CD14-positive monocyte (primary cell): ENCODE results near the gene CHML. TPM values are rescaled to one million over a fixed set of nuclear protein-coding genes. Genes with fewer than 3 reads are reported as not detected.

ENCODE experiments used
- DNase-seq, 3 donors: peaks; one replicate each; pipeline ENCODE4 v3.0.0-alpha.2; 2011 to 2022
- H2AFZ ChIP-seq: 2 replicates; pipeline ENCODE4 v1.6.0; 2012; ENCODE audit warnings: mild to moderate bottlenecking, low read depth, low read length, inconsistent platforms; ENCODE audit not compliant: insufficient read depth, poor library complexity, severe bottlenecking
- H3K27ac ChIP-seq, 2 donors: 1 replicate in 1 of 2; 2 replicates in 1 of 2; pipeline ENCODE4 v1.5.1; 2012 to 2013; ENCODE audit warnings: low read length in 2 of 2, control low read depth in 1 of 2, inconsistent platforms in 1 of 2, low read depth in 1 of 2, mild to moderate bottlenecking in 1 of 2
- H3K27me3 ChIP-seq, 2 donors: one replicate each; pipeline versions ENCODE4 v1.6.0 to v1.6.1; 2011 to 2013; ENCODE audit warnings: low read length in 2 of 2; ENCODE audit not compliant: control insufficient read depth in 2 of 2, insufficient read depth in 2 of 2
- H3K36me3 ChIP-seq, 2 donors: replicated peaks in 1 of 2; 1 replicate in 1 of 2; 2 replicates in 1 of 2; pipeline versions ENCODE4 v1.5.1 to v1.6.1; 2012 to 2013; ENCODE audit warnings: low read length in 2 of 2, control low read depth in 1 of 2, inconsistent platforms in 1 of 2, mild to moderate bottlenecking in 1 of 2; ENCODE audit not compliant: insufficient read depth in 2 of 2, control insufficient read depth in 1 of 2
- H3K4me1 ChIP-seq, 2 donors: 1 replicate in 1 of 2; 2 replicates in 1 of 2; pipeline versions ENCODE4 v1.5.1 to v1.6.1; 2012 to 2013; ENCODE audit warnings: low read length in 2 of 2, control low read depth in 1 of 2, inconsistent platforms in 1 of 2, mild to moderate bottlenecking in 1 of 2, moderate library complexity in 1 of 2; ENCODE audit not compliant: insufficient read depth in 2 of 2, control insufficient read depth in 1 of 2
- H3K4me2 ChIP-seq: replicated peaks from 2 replicates; pipeline ENCODE3; 2012; ENCODE audit warnings: low read length, moderate library complexity, mild to moderate bottlenecking; ENCODE audit not compliant: poor library complexity, severe bottlenecking; ENCODE audit errors: extremely low read depth
- H3K4me3 ChIP-seq, 3 experiments: fragments of 200-600 bp in 1 of 3; sonication (generic) in 1 of 3; replicated peaks in 1 of 3; 1 replicate in 2 of 3; 2 replicates in 1 of 3; pipeline ENCODE4 v1.5.1; 2011 to 2013; ENCODE audit warnings: low read length in 3 of 3, mild to moderate bottlenecking in 3 of 3, control low read depth in 2 of 3, low read depth in 2 of 3, inconsistent platforms in 1 of 3, moderate library complexity in 1 of 3
- H3K79me2 ChIP-seq: 2 replicates; pipeline ENCODE4 v1.6.0; 2012; ENCODE audit warnings: mild to moderate bottlenecking, control low read depth, inconsistent platforms, low read length, moderate library complexity; ENCODE audit not compliant: insufficient read depth
- H3K9ac ChIP-seq: 2 replicates; pipeline ENCODE4 v1.6.0; 2017; ENCODE audit warnings: low read length, mild to moderate bottlenecking; ENCODE audit not compliant: insufficient read depth, poor library complexity, severe bottlenecking
- H3K9me3 ChIP-seq, 2 donors: replicated peaks in 1 of 2; 1 replicate in 1 of 2; 2 replicates in 1 of 2; pipeline versions ENCODE4 v1.5.1 to v1.6.1; 2012 to 2013; ENCODE audit warnings: low read length in 2 of 2, control low read depth in 1 of 2; ENCODE audit not compliant: control insufficient read depth in 1 of 2, insufficient read depth in 1 of 2
- H4K20me1 ChIP-seq: 2 replicates; pipeline ENCODE4 v1.6.0; 2012; ENCODE audit warnings: mild to moderate bottlenecking, low read length, control low read depth, moderate library complexity; ENCODE audit not compliant: insufficient read depth
- H3K27ac Mint-ChIP-seq, 7 donors: one replicate each; pipeline ENCODE4 v1.8.0; 2020; ENCODE audit warnings: mild to moderate bottlenecking in 7 of 7, mixed read lengths in 7 of 7, moderate library complexity in 6 of 7, inconsistent platforms in 2 of 7
- H3K27me3 Mint-ChIP-seq, 3 donors: one replicate each; pipeline ENCODE4 v1.8.0; 2021 to 2022; ENCODE audit warnings: low read depth in 3 of 3, mild to moderate bottlenecking in 3 of 3, mixed read lengths in 3 of 3, moderate library complexity in 3 of 3, inconsistent platforms in 1 of 3
- H3K36me3 Mint-ChIP-seq, 2 donors: one replicate each; pipeline ENCODE4 v1.8.0; 2020; ENCODE audit warnings: mixed read lengths in 2 of 2, inconsistent platforms in 1 of 2, mild to moderate bottlenecking in 1 of 2
- H3K4me1 Mint-ChIP-seq: one replicate; pipeline ENCODE4 v1.8.0; 2020; ENCODE audit warnings: mild to moderate bottlenecking, mixed read lengths
- H3K4me3 Mint-ChIP-seq, 2 donors: one replicate each; pipeline ENCODE4 v1.8.0; 2020; ENCODE audit warnings: mild to moderate bottlenecking in 2 of 2, mixed read lengths in 2 of 2, moderate library complexity in 1 of 2
- H3K9me3 Mint-ChIP-seq, 7 donors: one replicate each; pipeline ENCODE4 v1.8.0; 2020 to 2022; ENCODE audit warnings: mixed read lengths in 7 of 7, mild to moderate bottlenecking in 6 of 7, moderate library complexity in 6 of 7, inconsistent platforms in 2 of 7
- CTCF ChIP-seq: fragments of 200-600 bp; IDR thresholded peaks from one replicate; pipeline ENCODE4 v1.8.0; 2022; ENCODE audit warnings: antibody characterized with exemption, mild to moderate bottlenecking
- WGBS: methylation state at CpG from one replicate; pipeline ENCODE4 v1.1.5; 2013; ENCODE audit warnings: missing lambda C conversion rate; ENCODE audit not compliant: insufficient coverage; 5-methylcytosine and 5-hydroxymethylcytosine counted together
- intact Hi-C, 2 donors: fragments of 100-400 bp; cut with micrococcal nuclease; formaldehyde crosslinking; loops; one replicate each; pipeline versions ENCODE4 v1.15.0 to v1.15.1; 2023
- polyA plus RNA-seq, 3 donors: library from polyadenylated mRNA; depleted of rRNA in 1 of 3; unstranded in 2 of 3; stranded (reverse) in 1 of 3; fragments of 300-500 nt in 2 of 3; fragments of >200 nt in 1 of 3; fragmentation: Illumina TruSeq in 2 of 3; gene quantifications; 1 replicate in 2 of 3; 2 replicates in 1 of 3; pipeline ENCODE4 v1.2.3, GENCODE V29; 2012 to 2021

CHML gene
- polyA plus RNA-seq, 3 donors = 3.4 to 6.6 (median 3.4) TPM

DNA sequence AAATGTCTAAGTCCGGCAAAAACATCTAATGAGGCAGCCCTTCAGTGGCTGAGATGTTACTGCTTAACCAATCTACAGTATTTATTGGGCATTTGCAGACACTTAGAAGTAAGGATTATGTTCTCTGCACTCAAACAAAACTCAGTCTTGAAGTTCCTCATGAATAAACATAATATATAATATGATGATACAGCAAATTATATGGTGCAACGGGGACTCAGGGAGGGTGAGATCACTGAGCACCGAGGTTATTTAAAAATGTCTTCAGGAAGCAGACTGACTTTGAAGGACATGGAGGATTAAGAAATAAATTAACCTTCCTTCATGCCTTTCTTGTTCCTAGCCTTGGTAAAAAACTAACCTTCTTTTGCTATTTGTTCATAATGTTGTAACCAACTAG, 39.8 kb upstream of the CHML start:
- no peak for DNase-seq
- TF ChIP-seq CTCF = no peak
- H3K79me2 ChIP-seq = no peaks in the 10 kb centered on the region
- peaks cover 1 to 12% (median 7%) of the 10 kb centered on the region in 3 donors for H3K27me3 Mint-ChIP-seq
- no peaks in the 10 kb centered on the region for H3K4me1 ChIP-seq
- no peak overlapping the region for H3K9ac ChIP-seq
- no peak overlapping the region for H3K4me3 ChIP-seq
- H3K9me3 ChIP-seq = no peaks in the 10 kb centered on the region
- no peak overlapping the region for H3K4me3 Mint-ChIP-seq
- no peaks in the 10 kb centered on the region for H3K36me3 ChIP-seq
- H3K36me3 Mint-ChIP-seq = no peaks in the 10 kb centered on the region
- no CpG with 5 or more reads among the region's 3 CpGs for WGBS
- H3K4me2 ChIP-seq = no peak overlapping the region
- intact Hi-C loops = no loop called here
- H3K27ac ChIP-seq = no peak overlapping the region
- peaks cover 0 to 8% (median 2%) of the 10 kb centered on the region in 7 donors for H3K9me3 Mint-ChIP-seq
- H3K4me1 Mint-ChIP-seq = no peaks in the 10 kb centered on the region
- H3K27ac Mint-ChIP-seq = no peak overlapping the region
- H3K27me3 ChIP-seq = peaks cover 0 to 4% of the 10 kb centered on the region in 2 donors
- no peak overlapping the region for H2AFZ ChIP-seq
- no peaks in the 10 kb centered on the region for H4K20me1 ChIP-seq

DNA sequence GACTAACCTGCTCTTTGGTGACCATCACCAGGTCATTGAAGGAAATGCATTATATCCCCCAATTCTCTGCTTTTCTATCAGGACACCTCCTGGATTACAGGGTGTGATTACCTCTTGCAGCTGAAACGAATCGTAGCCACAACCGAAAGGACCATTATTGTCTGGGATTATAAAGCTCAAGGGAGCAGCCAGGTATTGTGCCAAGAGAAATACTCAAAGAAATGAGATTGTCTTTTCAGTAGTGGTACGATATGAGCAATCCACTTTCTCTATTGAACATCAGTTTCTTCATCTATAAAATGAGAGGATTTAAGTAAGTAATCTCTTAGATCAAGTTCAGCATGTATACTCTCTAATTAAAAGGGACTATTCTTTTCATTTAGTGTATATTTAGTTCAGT, 39.2 kb upstream of the CHML start:
- no peak overlapping the region for H3K4me3 Mint-ChIP-seq
- Histone ChIP-seq H3K4me2 (no peak overlapping the region), H3K27me3 (peaks cover 0 to 4% of the 10 kb centered on the region in 2 donors), H3K36me3 (no peaks in the 10 kb centered on the region), H4K20me1 (no peaks in the 10 kb centered on the region), H3K9ac (no peak overlapping the region), H3K9me3 (no peaks in the 10 kb centered on the region), H2AFZ (no peak overlapping the region), H3K4me1 (no peaks in the 10 kb centered on the region), H3K4me3 (no peak overlapping the region), H3K27ac (no peak overlapping the region), H3K79me2 (no peaks in the 10 kb centered on the region)
- intact Hi-C loops = no loop called here
- no peak for TF ChIP-seq CTCF
- H3K36me3 Mint-ChIP-seq = no peaks in the 10 kb centered on the region
- no peak for DNase-seq
- H3K9me3 Mint-ChIP-seq = peaks cover 0 to 8% (median 2%) of the 10 kb centered on the region in 7 donors
- 79% methylated on average over 3 of the region's 4 CpGs for WGBS
- H3K27me3 Mint-ChIP-seq = peaks cover 1 to 12% (median 7%) of the 10 kb centered on the region in 3 donors
- H3K27ac Mint-ChIP-seq = no peak overlapping the region
- no peaks in the 10 kb centered on the region for H3K4me1 Mint-ChIP-seq
